ENCODE data around the gene CTNND2. TPM values are rescaled to one million over a fixed set of nuclear protein-coding genes. Genes with fewer than 3 reads are reported as not detected.

Gene CTNND2
- total and polyA plus RNA-seq, 5 donors from 2014 or later, result not detected

GRCh38 chr5:11777096-11777495, 127.2 kb downstream of the CTNND2 start:
- no peak overlapping the region for H3K27ac ChIP-seq (ENCODE audit: insufficient read depth, low read length, poor library complexity, severe bottlenecking)
- H3K27ac Mint-ChIP-seq, result no peak overlapping the region
- H3K9me3 ChIP-seq (ENCODE audit: control insufficient read depth in 2 of 2, low read length in 2 of 2), result no peaks in the 10 kb centered on the region
- H3K4me3 Mint-ChIP-seq, result no peak overlapping the region
- DNase-seq (no peak), ATAC-seq (ENCODE audit: low read depth in 2 of 2) (no peak)
- no peaks in the 10 kb centered on the region for H3K4me1 Mint-ChIP-seq
- H3K9me3 Mint-ChIP-seq, result peaks cover 0 to 11% (median 4%) of the 10 kb centered on the region in 7 donors
- H3K27me3 Mint-ChIP-seq, result no peaks in the 10 kb centered on the region
- H3K4me3 ChIP-seq (ENCODE audit: low read depth, low read length), result no peak overlapping the region
- H3K4me1 ChIP-seq (ENCODE audit: control insufficient read depth, insufficient read depth, low read length, poor library complexity, severe bottlenecking), result no peaks in the 10 kb centered on the region
- H3K36me3 Mint-ChIP-seq, result no peaks in the 10 kb centered on the region
- H3K27me3 ChIP-seq (ENCODE audit: control insufficient read depth, insufficient read depth, low read length), result no peaks in the 10 kb centered on the region
- H3K36me3 ChIP-seq (ENCODE audit: control insufficient read depth, insufficient read depth, low read length), result no peaks in the 10 kb centered on the region

GRCh38 chr5:11770310-11770709, 133.9 kb downstream of the CTNND2 start:
- no peak overlapping the region for H3K27ac ChIP-seq (ENCODE audit: insufficient read depth, low read length, poor library complexity, severe bottlenecking)
- no peaks in the 10 kb centered on the region for H3K36me3 ChIP-seq (ENCODE audit: control insufficient read depth, insufficient read depth, low read length)
- no peaks in the 10 kb centered on the region for H3K27me3 Mint-ChIP-seq
- H3K4me1 Mint-ChIP-seq, result no peaks in the 10 kb centered on the region
- no peak overlapping the region for H3K27ac Mint-ChIP-seq
- H3K4me3 ChIP-seq (ENCODE audit: low read depth, low read length), result no peak overlapping the region
- no peak overlapping the region for H3K4me3 Mint-ChIP-seq
- H3K9me3 Mint-ChIP-seq, result peaks cover 2 to 11% (median 6%) of the 10 kb centered on the region in 7 donors
- DNase-seq (no peak), ATAC-seq (ENCODE audit: low read depth in 2 of 2) (no peak)
- no peaks in the 10 kb centered on the region for H3K27me3 ChIP-seq (ENCODE audit: control insufficient read depth, insufficient read depth, low read length)
- H3K4me1 ChIP-seq (ENCODE audit: control insufficient read depth, insufficient read depth, low read length, poor library complexity, severe bottlenecking), result no peaks in the 10 kb centered on the region
- H3K9me3 ChIP-seq (ENCODE audit: control insufficient read depth in 2 of 2, low read length in 2 of 2), result no peaks in the 10 kb centered on the region
- no peaks in the 10 kb centered on the region for H3K36me3 Mint-ChIP-seq

GRCh38 chr5:11760934-11761603, 143.2 kb downstream of the CTNND2 start:
- ATAC-seq (ENCODE audit: low read depth in 2 of 2) (no peak), DNase-seq (no peak)
- Histone ChIP-seq H3K27ac (ENCODE audit: insufficient read depth, low read length, poor library complexity, severe bottlenecking) (no peak overlapping the region), H3K4me3 (ENCODE audit: low read depth, low read length) (no peak overlapping the region), H3K27me3 (ENCODE audit: control insufficient read depth, insufficient read depth, low read length) (no peaks in the 10 kb centered on the region), H3K36me3 (ENCODE audit: control insufficient read depth, insufficient read depth, low read length) (no peaks in the 10 kb centered on the region), H3K9me3 (ENCODE audit: control insufficient read depth in 2 of 2, low read length in 2 of 2) (no peaks in the 10 kb centered on the region), H3K4me1 (ENCODE audit: control insufficient read depth, insufficient read depth, low read length, poor library complexity, severe bottlenecking) (no peaks in the 10 kb centered on the region)
- peaks cover 1 to 26% (median 4%) of the 10 kb centered on the region in 7 donors for H3K9me3 Mint-ChIP-seq
- H3K36me3 Mint-ChIP-seq, result no peaks in the 10 kb centered on the region
- H3K27me3 Mint-ChIP-seq, result no peaks in the 10 kb centered on the region
- H3K4me3 Mint-ChIP-seq, result no peak overlapping the region
- H3K4me1 Mint-ChIP-seq, result no peaks in the 10 kb centered on the region
- H3K27ac Mint-ChIP-seq, result no peak overlapping the region

GRCh38 chr5:11758321-11758720, 145.9 kb downstream of the CTNND2 start:
- no peak for DNase-seq
- no peaks in the 10 kb centered on the region for H3K4me1 Mint-ChIP-seq
- ATAC-seq (ENCODE audit: low read depth in 2 of 2), result no peak

GRCh38 chr5:11757661-11758060, 146.6 kb downstream of the CTNND2 start:
- Mint-ChIP-seq H3K27me3 (no peaks in the 10 kb centered on the region), H3K4me1 (no peaks in the 10 kb centered on the region), H3K9me3 (peaks cover 0 to 20% (median 2%) of the 10 kb centered on the region in 7 donors), H3K27ac (no peak overlapping the region), H3K36me3 (no peaks in the 10 kb centered on the region), H3K4me3 (no peak overlapping the region)
- Histone ChIP-seq H3K27ac (ENCODE audit: insufficient read depth, low read length, poor library complexity, severe bottlenecking) (no peak overlapping the region), H3K4me1 (ENCODE audit: control insufficient read depth, insufficient read depth, low read length, poor library complexity, severe bottlenecking) (no peaks in the 10 kb centered on the region), H3K27me3 (ENCODE audit: control insufficient read depth, insufficient read depth, low read length) (no peaks in the 10 kb centered on the region), H3K4me3 (ENCODE audit: low read depth, low read length) (no peak overlapping the region), H3K9me3 (ENCODE audit: control insufficient read depth in 2 of 2, low read length in 2 of 2) (no peaks in the 10 kb centered on the region), H3K36me3 (ENCODE audit: control insufficient read depth, insufficient read depth, low read length) (no peaks in the 10 kb centered on the region)
- ATAC-seq (ENCODE audit: low read depth in 2 of 2) (no peak), DNase-seq (no peak)

More at GRCh38 chr5:11758321-11758720, 145.9 kb downstream of the CTNND2 start:
- peaks cover 0 to 27% (median 2%) of the 10 kb centered on the region in 7 donors for H3K9me3 Mint-ChIP-seq
- H3K27ac ChIP-seq (ENCODE audit: insufficient read depth, low read length, poor library complexity, severe bottlenecking), result no peak overlapping the region
- H3K36me3 ChIP-seq (ENCODE audit: control insufficient read depth, insufficient read depth, low read length), result no peaks in the 10 kb centered on the region
- H3K9me3 ChIP-seq (ENCODE audit: control insufficient read depth in 2 of 2, low read length in 2 of 2), result no peaks in the 10 kb centered on the region
- H3K4me1 ChIP-seq (ENCODE audit: control insufficient read depth, insufficient read depth, low read length, poor library complexity, severe bottlenecking), result no peaks in the 10 kb centered on the region
- no peaks in the 10 kb centered on the region for H3K27me3 Mint-ChIP-seq
- H3K4me3 Mint-ChIP-seq, result no peak overlapping the region
- no peak overlapping the region for H3K4me3 ChIP-seq (ENCODE audit: low read depth, low read length)
- H3K27ac Mint-ChIP-seq, result no peak overlapping the region
- no peaks in the 10 kb centered on the region for H3K27me3 ChIP-seq (ENCODE audit: control insufficient read depth, insufficient read depth, low read length)
- no peaks in the 10 kb centered on the region for H3K36me3 Mint-ChIP-seq

GRCh38 chr5:11737010-11737409, 167.2 kb downstream of the CTNND2 start:
- Histone ChIP-seq H3K27ac (ENCODE audit: insufficient read depth, low read length, poor library complexity, severe bottlenecking) (no peak overlapping the region), H3K27me3 (ENCODE audit: control insufficient read depth, insufficient read depth, low read length) (no peaks in the 10 kb centered on the region), H3K4me1 (ENCODE audit: control insufficient read depth, insufficient read depth, low read length, poor library complexity, severe bottlenecking) (no peaks in the 10 kb centered on the region), H3K9me3 (ENCODE audit: control insufficient read depth in 2 of 2, low read length in 2 of 2) (peaks cover 0 to 3% of the 10 kb centered on the region in 2 experiments), H3K4me3 (ENCODE audit: low read depth, low read length) (no peak overlapping the region), H3K36me3 (ENCODE audit: control insufficient read depth, insufficient read depth, low read length) (no peaks in the 10 kb centered on the region)
- Mint-ChIP-seq H3K4me3 (no peak overlapping the region), H3K4me1 (no peaks in the 10 kb centered on the region), H3K27me3 (no peaks in the 10 kb centered on the region), H3K9me3 (peaks cover 0 to 23% (median 3%) of the 10 kb centered on the region in 7 donors), H3K36me3 (no peaks in the 10 kb centered on the region), H3K27ac (no peak overlapping the region)
- no peak for ATAC-seq (ENCODE audit: low read depth in 2 of 2)
- DNase-seq, result no peak

GRCh38 chr5:11734369-11734768, 169.9 kb downstream of the CTNND2 start:
- no peaks in the 10 kb centered on the region for H3K4me1 ChIP-seq (ENCODE audit: control insufficient read depth, insufficient read depth, low read length, poor library complexity, severe bottlenecking)
- Mint-ChIP-seq H3K27me3 (no peaks in the 10 kb centered on the region), H3K27ac (no peak overlapping the region), H3K9me3 (peaks cover 0 to 15% (median 5%) of the 10 kb centered on the region in 7 donors), H3K4me3 (no peak overlapping the region), H3K4me1 (no peaks in the 10 kb centered on the region), H3K36me3 (no peaks in the 10 kb centered on the region)
- no peak overlapping the region for H3K4me3 ChIP-seq (ENCODE audit: low read depth, low read length)
- no peaks in the 10 kb centered on the region for H3K36me3 ChIP-seq (ENCODE audit: control insufficient read depth, insufficient read depth, low read length)
- no peak for ATAC-seq (ENCODE audit: low read depth in 2 of 2)
- no peak for DNase-seq
- peaks cover 0 to 3% of the 10 kb centered on the region in 2 experiments for H3K9me3 ChIP-seq (ENCODE audit: control insufficient read depth in 2 of 2, low read length in 2 of 2)
- no peak overlapping the region for H3K27ac ChIP-seq (ENCODE audit: insufficient read depth, low read length, poor library complexity, severe bottlenecking)
- H3K27me3 ChIP-seq (ENCODE audit: control insufficient read depth, insufficient read depth, low read length), result no peaks in the 10 kb centered on the region

- no peak for DNase-seq
Observed at GRCh38 chr5:11733840-11734192, 170.4 kb downstream of the CTNND2 start.

More at GRCh38 chr5:11733840-11734192, 170.4 kb downstream of the CTNND2 start:
- Mint-ChIP-seq H3K9me3 (peaks cover 0 to 16% (median 5%) of the 10 kb centered on the region in 7 donors), H3K4me1 (no peaks in the 10 kb centered on the region), H3K36me3 (no peaks in the 10 kb centered on the region), H3K27me3 (no peaks in the 10 kb centered on the region), H3K4me3 (no peak overlapping the region), H3K27ac (peak overlapping the region in 1 of 3 donors; percentile 21)
- no peaks in the 10 kb centered on the region for H3K4me1 ChIP-seq (ENCODE audit: control insufficient read depth, insufficient read depth, low read length, poor library complexity, severe bottlenecking)
- H3K36me3 ChIP-seq (ENCODE audit: control insufficient read depth, insufficient read depth, low read length), result no peaks in the 10 kb centered on the region
- H3K4me3 ChIP-seq (ENCODE audit: low read depth, low read length), result no peak overlapping the region
- ATAC-seq (ENCODE audit: low read depth in 2 of 2), result no peak
- no peak overlapping the region for H3K27ac ChIP-seq (ENCODE audit: insufficient read depth, low read length, poor library complexity, severe bottlenecking)
- peaks cover 0 to 3% of the 10 kb centered on the region in 2 experiments for H3K9me3 ChIP-seq (ENCODE audit: control insufficient read depth in 2 of 2, low read length in 2 of 2)
- H3K27me3 ChIP-seq (ENCODE audit: control insufficient read depth, insufficient read depth, low read length), result no peaks in the 10 kb centered on the region
